Measurements from ENCODE around the gene BCAS3.

BCAS3 gene

GRCh38 chr17:61360318-61360943, 682.8 kb downstream of the BCAS3 start:
- H3K36me3 ChIP-seq (ENCODE audit: insufficient read depth, low read length), result no peaks in the 10 kb centered on the region
- no peaks in the 10 kb centered on the region for H3K4me1 ChIP-seq (ENCODE audit: insufficient read depth, low read length)
- H2AFZ ChIP-seq (ENCODE audit: low read depth, low read length), result no peak overlapping the region
- no peaks in the 10 kb centered on the region for H3K27me3 ChIP-seq (ENCODE audit: insufficient read depth, low read length)
- H3K4me3 ChIP-seq (ENCODE audit: low read length), result no peak overlapping the region
- no peaks in the 10 kb centered on the region for H3K9me3 ChIP-seq (ENCODE audit: low read length)

- H3K4me3 ChIP-seq (ENCODE audit: low read length), result no peak overlapping the region
- no peaks in the 10 kb centered on the region for H3K27me3 ChIP-seq (ENCODE audit: insufficient read depth, low read length)
- no peaks in the 10 kb centered on the region for H3K36me3 ChIP-seq (ENCODE audit: insufficient read depth, low read length)
- H3K4me1 ChIP-seq (ENCODE audit: insufficient read depth, low read length), result no peaks in the 10 kb centered on the region
- H2AFZ ChIP-seq (ENCODE audit: low read depth, low read length), result no peak overlapping the region
- H3K9me3 ChIP-seq (ENCODE audit: low read length), result no peaks in the 10 kb centered on the region
Observed at GRCh38 chr17:61361084-61361483, 683.4 kb downstream of the BCAS3 start.

- Histone ChIP-seq H2AFZ (ENCODE audit: low read depth, low read length) (no peak overlapping the region), H3K4me3 (ENCODE audit: low read length) (no peak overlapping the region), H3K4me1 (ENCODE audit: insufficient read depth, low read length) (no peaks in the 10 kb centered on the region), H3K27me3 (ENCODE audit: insufficient read depth, low read length) (no peaks in the 10 kb centered on the region), H3K36me3 (ENCODE audit: insufficient read depth, low read length) (no peaks in the 10 kb centered on the region), H3K9me3 (ENCODE audit: low read length) (no peaks in the 10 kb centered on the region)
Observed at GRCh38 chr17:61362396-61362795, 684.7 kb downstream of the BCAS3 start.

GRCh38 chr17:61362852-61363600, 685.4 kb downstream of the BCAS3 start:
- H3K27me3 ChIP-seq (ENCODE audit: insufficient read depth, low read length), result no peaks in the 10 kb centered on the region
- H2AFZ ChIP-seq (ENCODE audit: low read depth, low read length), result no peak overlapping the region
- H3K4me1 ChIP-seq (ENCODE audit: insufficient read depth, low read length), result no peaks in the 10 kb centered on the region
- H3K4me3 ChIP-seq (ENCODE audit: low read length), result no peak overlapping the region
- no peaks in the 10 kb centered on the region for H3K9me3 ChIP-seq (ENCODE audit: low read length)
- no peaks in the 10 kb centered on the region for H3K36me3 ChIP-seq (ENCODE audit: insufficient read depth, low read length)

- H3K4me3 ChIP-seq (ENCODE audit: low read length), result no peak overlapping the region
- peaks cover 4% of the 10 kb centered on the region for H3K4me1 ChIP-seq (ENCODE audit: insufficient read depth, low read length)
- no peaks in the 10 kb centered on the region for H3K9me3 ChIP-seq (ENCODE audit: low read length)
- no peaks in the 10 kb centered on the region for H3K27me3 ChIP-seq (ENCODE audit: insufficient read depth, low read length)
- H2AFZ ChIP-seq (ENCODE audit: low read depth, low read length), result no peak overlapping the region
- no peaks in the 10 kb centered on the region for H3K36me3 ChIP-seq (ENCODE audit: insufficient read depth, low read length)
Observed at GRCh38 chr17:61363601-61364462, 686.2 kb downstream of the BCAS3 start.

GRCh38 chr17:61364463-61364846, 686.8 kb downstream of the BCAS3 start:
- Histone ChIP-seq H2AFZ (ENCODE audit: low read depth, low read length) (no peak overlapping the region), H3K9me3 (ENCODE audit: low read length) (no peaks in the 10 kb centered on the region), H3K4me3 (ENCODE audit: low read length) (no peak overlapping the region), H3K36me3 (ENCODE audit: insufficient read depth, low read length) (no peaks in the 10 kb centered on the region), H3K4me1 (ENCODE audit: insufficient read depth, low read length) (peaks cover 8% of the 10 kb centered on the region), H3K27me3 (ENCODE audit: insufficient read depth, low read length) (no peaks in the 10 kb centered on the region)

- Histone ChIP-seq H3K36me3 (ENCODE audit: insufficient read depth, low read length) (no peaks in the 10 kb centered on the region), H3K27me3 (ENCODE audit: insufficient read depth, low read length) (no peaks in the 10 kb centered on the region), H3K9me3 (ENCODE audit: low read length) (no peaks in the 10 kb centered on the region), H2AFZ (ENCODE audit: low read depth, low read length) (no peak overlapping the region), H3K4me1 (ENCODE audit: insufficient read depth, low read length) (peaks cover 14% of the 10 kb centered on the region), H3K4me3 (ENCODE audit: low read length) (no peak overlapping the region)
Observed at GRCh38 chr17:61366076-61366714, 688.5 kb downstream of the BCAS3 start.

- H3K9me3 ChIP-seq (ENCODE audit: low read length), result no peaks in the 10 kb centered on the region
- no peaks in the 10 kb centered on the region for H3K27me3 ChIP-seq (ENCODE audit: insufficient read depth, low read length)
- H3K36me3 ChIP-seq (ENCODE audit: insufficient read depth, low read length), result no peaks in the 10 kb centered on the region
- peaks cover 14% of the 10 kb centered on the region for H3K4me1 ChIP-seq (ENCODE audit: insufficient read depth, low read length)
- H3K4me3 ChIP-seq (ENCODE audit: low read length), result no peak overlapping the region
- no peak overlapping the region for H2AFZ ChIP-seq (ENCODE audit: low read depth, low read length)
Observed at GRCh38 chr17:61366715-61367413, 689.2 kb downstream of the BCAS3 start.

GRCh38 chr17:61368049-61368831, 690.6 kb downstream of the BCAS3 start:
- no peaks in the 10 kb centered on the region for H3K27me3 ChIP-seq (ENCODE audit: insufficient read depth, low read length)
- H3K9me3 ChIP-seq (ENCODE audit: low read length), result no peaks in the 10 kb centered on the region
- H3K4me1 ChIP-seq (ENCODE audit: insufficient read depth, low read length), result peaks cover 14% of the 10 kb centered on the region
- no peak overlapping the region for H2AFZ ChIP-seq (ENCODE audit: low read depth, low read length)
- H3K36me3 ChIP-seq (ENCODE audit: insufficient read depth, low read length), result no peaks in the 10 kb centered on the region
- H3K4me3 ChIP-seq (ENCODE audit: low read length), result no peak overlapping the region

- no peaks in the 10 kb centered on the region for H3K27me3 ChIP-seq (ENCODE audit: insufficient read depth, low read length)
- H3K36me3 ChIP-seq (ENCODE audit: insufficient read depth, low read length), result no peaks in the 10 kb centered on the region
- peaks cover 14% of the 10 kb centered on the region for H3K4me1 ChIP-seq (ENCODE audit: insufficient read depth, low read length)
- H3K9me3 ChIP-seq (ENCODE audit: low read length), result no peaks in the 10 kb centered on the region
- no peak overlapping the region for H2AFZ ChIP-seq (ENCODE audit: low read depth, low read length)
- H3K4me3 ChIP-seq (ENCODE audit: low read length), result no peak overlapping the region
Observed at GRCh38 chr17:61368832-61369450, 691.3 kb downstream of the BCAS3 start.

- H3K4me1 ChIP-seq (ENCODE audit: insufficient read depth, low read length), result peaks cover 14% of the 10 kb centered on the region
Observed at GRCh38 chr17:61369751-61370150, 692.1 kb downstream of the BCAS3 start.

More at GRCh38 chr17:61369751-61370150, 692.1 kb downstream of the BCAS3 start:
- no peak overlapping the region for H3K4me3 ChIP-seq (ENCODE audit: low read length)
- H3K36me3 ChIP-seq (ENCODE audit: insufficient read depth, low read length), result no peaks in the 10 kb centered on the region
- no peaks in the 10 kb centered on the region for H3K9me3 ChIP-seq (ENCODE audit: low read length)
- no peaks in the 10 kb centered on the region for H3K27me3 ChIP-seq (ENCODE audit: insufficient read depth, low read length)
- no peak overlapping the region for H2AFZ ChIP-seq (ENCODE audit: low read depth, low read length)

Measured in neuron (in vitro differentiated cells).